GM12878 (cell line): ENCODE data around the gene CD58.

Source experiments
- CTCF ChIP-seq, 3 experiments: IDR thresholded peaks in 2 of 3; conservative IDR thresholded peaks in 1 of 3; 2 replicates each; pipeline ENCODE4 v1.5.1; 2011; ENCODE audit warnings: low read depth in 3 of 3, low read length in 3 of 3, mild to moderate bottlenecking in 3 of 3, control low read depth in 2 of 3, moderate library complexity in 2 of 3, inconsistent platforms in 1 of 3, mixed read lengths in 1 of 3; ENCODE audit not compliant: control insufficient read depth in 2 of 3, insufficient read depth in 1 of 3; ENCODE audit errors: extremely low read depth in 1 of 3
- ETV6 ChIP-seq, 2 experiments: fragments of 450-650 bp in 1 of 2; IDR thresholded peaks in 1 of 2; conservative IDR thresholded peaks in 1 of 2; 2 replicates each; pipeline ENCODE4 v1.6.1; 2014; ENCODE audit warnings: antibody characterized with exemption in 1 of 2, borderline replicate concordance in 1 of 2, low read depth in 1 of 2, mild to moderate bottlenecking in 1 of 2, moderate library complexity in 1 of 2
- EZH2 ChIP-seq: IDR thresholded peaks from 2 replicates; pipeline ENCODE4 v1.6.1; 2012; ENCODE audit warnings: low read depth, mild to moderate bottlenecking, control low read depth, inconsistent platforms, low read length, borderline replicate concordance; ENCODE audit not compliant: control insufficient read depth
- NFXL1 ChIP-seq: fragments of 450-650 bp; IDR thresholded peaks from 2 replicates; pipeline ENCODE4 v1.6.1; 2017; ENCODE audit warnings: antibody characterized with exemption, mild to moderate bottlenecking, borderline replicate concordance
- STAT3 ChIP-seq: IDR thresholded peaks from 2 replicates; pipeline ENCODE4 v1.6.1; 2011; ENCODE audit warnings: low read depth, low read length, improper control_type of control experiment
- ZNF274 ChIP-seq: IDR thresholded peaks from one replicate; pipeline ENCODE4 v1.8.0; 2011; ENCODE audit not compliant: insufficient read length, insufficient read depth

DNA sequence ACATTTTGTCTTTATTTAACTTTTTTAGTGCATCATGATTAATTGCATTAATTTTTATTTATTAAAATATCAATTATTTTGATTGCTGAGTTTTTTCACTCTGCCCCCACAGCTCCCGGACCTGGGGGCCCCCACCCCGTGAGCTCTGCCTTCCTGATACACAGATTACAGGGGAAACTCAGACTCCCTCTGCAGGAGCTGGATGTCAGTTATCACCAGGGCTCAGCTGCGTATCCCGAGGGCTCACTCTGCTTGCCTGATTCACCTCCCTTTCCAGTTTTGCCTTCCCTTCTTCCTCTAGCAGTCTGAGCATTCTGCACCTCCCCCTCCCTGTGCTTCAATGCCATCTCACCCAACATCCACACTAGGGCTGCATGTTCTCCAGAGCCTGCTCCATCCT, 99.6 kb downstream of the CD58 start:
- TF ChIP-seq CTCF (IDR thresholded peaks at IDR 0.05 in 2 of 3, conservative IDR thresholded peaks at IDR 0.05 in 1 of 3; ENCODE audit: control insufficient read depth in 2 of 3, extremely low read depth in 1 of 3, insufficient read depth in 1 of 3, low read depth in 3 of 3, low read length in 3 of 3) = no peak
- TF ChIP-seq ZNF274 = no peak
- TF ChIP-seq NFXL1 = no peak
- TF ChIP-seq ETV6 (conservative IDR thresholded peaks at IDR 0.05 in 1 of 2, IDR thresholded peaks at IDR 0.05 in 1 of 2; ENCODE audit: borderline replicate concordance in 1 of 2, low read depth in 1 of 2) = no peak
- no peak for TF ChIP-seq EZH2
- TF ChIP-seq STAT3 = no peak
